Peyer's patch (tissue), 4 donors: ENCODE results near the gene H2BK1.

Source experiments
- POLR2A ChIP-seq, 2 donors: fragments of 450-650 bp; IDR thresholded peaks; one replicate each; pipeline ENCODE4 v1.5.1; 2017; ENCODE audit warnings: antibody characterized with exemption in 2 of 2, mild to moderate bottlenecking in 2 of 2, moderate library complexity in 2 of 2
- TF ChIP-seq, protein P1 (sequence below), 6 experiments: fragments of 450-650 bp in 4 of 6; fragments of 200-600 bp in 2 of 6; sonication (generic) in 1 of 6; IDR thresholded peaks; one replicate each; pipeline ENCODE4 v1.5.1; 2017 to 2019; ENCODE audit warnings: antibody characterized with exemption in 6 of 6, mild to moderate bottlenecking in 3 of 6, moderate library complexity in 1 of 6

DNA sequence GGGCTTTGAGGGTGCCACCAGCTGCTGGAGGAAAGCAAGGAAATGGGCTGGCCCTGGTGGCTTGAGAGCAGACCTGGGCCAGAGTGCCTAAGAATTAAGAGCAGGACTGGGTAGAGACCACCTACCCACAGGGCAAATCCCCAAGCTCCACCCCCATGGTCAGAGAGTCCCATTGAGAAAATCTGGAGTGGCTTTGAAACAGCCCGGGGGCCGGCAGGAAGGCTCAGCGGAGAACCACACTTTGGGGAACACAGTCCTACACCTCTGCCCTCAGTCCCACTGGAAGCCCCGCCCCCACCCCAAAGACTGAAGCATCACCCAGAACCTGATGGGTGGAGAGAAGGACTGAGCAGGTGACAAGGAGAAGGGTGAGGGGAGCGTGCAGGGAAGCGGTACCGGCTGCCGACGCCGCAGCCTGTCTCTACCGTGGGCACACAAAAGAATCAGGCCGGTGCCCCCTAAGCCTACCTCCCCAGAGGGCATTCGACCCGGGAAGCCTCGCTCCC is 34.6 kb upstream of the H2BK1 start:
- TF ChIP-seq, protein P1, sequence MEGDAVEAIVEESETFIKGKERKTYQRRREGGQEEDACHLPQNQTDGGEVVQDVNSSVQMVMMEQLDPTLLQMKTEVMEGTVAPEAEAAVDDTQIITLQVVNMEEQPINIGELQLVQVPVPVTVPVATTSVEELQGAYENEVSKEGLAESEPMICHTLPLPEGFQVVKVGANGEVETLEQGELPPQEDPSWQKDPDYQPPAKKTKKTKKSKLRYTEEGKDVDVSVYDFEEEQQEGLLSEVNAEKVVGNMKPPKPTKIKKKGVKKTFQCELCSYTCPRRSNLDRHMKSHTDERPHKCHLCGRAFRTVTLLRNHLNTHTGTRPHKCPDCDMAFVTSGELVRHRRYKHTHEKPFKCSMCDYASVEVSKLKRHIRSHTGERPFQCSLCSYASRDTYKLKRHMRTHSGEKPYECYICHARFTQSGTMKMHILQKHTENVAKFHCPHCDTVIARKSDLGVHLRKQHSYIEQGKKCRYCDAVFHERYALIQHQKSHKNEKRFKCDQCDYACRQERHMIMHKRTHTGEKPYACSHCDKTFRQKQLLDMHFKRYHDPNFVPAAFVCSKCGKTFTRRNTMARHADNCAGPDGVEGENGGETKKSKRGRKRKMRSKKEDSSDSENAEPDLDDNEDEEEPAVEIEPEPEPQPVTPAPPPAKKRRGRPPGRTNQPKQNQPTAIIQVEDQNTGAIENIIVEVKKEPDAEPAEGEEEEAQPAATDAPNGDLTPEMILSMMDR (IDR thresholded peaks at IDR 0.05) = no peak
- TF ChIP-seq POLR2A (IDR thresholded peaks at IDR 0.05) = no peak
